Epithelial cell of prostate (primary cell): ENCODE results near the gene CRISP3.

Source experiments
- DNase-seq: peaks from one replicate; pipeline ENCODE4 v3.0.0-alpha.2; 2011; ENCODE audit warnings: low read depth, low spot score
- H3K27ac ChIP-seq: fragments of 450-650 bp; 2 replicates; pipeline ENCODE4 v1.5.1; 2017; ENCODE audit warnings: mild to moderate bottlenecking

The CRISP3 gene

DNA sequence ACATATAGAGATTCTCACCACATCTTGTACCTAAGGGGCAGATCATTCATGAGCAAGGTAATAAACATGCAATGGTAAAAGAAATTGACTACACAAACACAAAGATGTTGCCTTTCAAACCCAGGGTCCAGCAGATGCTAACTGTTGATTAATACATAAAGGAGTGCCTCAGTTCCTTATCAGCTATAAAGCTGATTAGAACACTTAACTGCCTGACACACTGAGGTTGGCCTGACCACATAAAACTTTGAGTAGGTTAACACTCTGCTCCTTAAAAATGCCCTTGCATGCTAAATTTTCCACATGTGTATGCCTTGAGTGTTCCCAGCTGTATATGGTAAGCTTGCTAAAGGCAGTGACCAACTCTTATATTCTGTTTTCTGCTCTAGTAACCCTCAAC, 45.7 kb downstream of the CRISP3 start:
- no peak overlapping the region for H3K27ac ChIP-seq
- DNase-seq, result no peak

DNA sequence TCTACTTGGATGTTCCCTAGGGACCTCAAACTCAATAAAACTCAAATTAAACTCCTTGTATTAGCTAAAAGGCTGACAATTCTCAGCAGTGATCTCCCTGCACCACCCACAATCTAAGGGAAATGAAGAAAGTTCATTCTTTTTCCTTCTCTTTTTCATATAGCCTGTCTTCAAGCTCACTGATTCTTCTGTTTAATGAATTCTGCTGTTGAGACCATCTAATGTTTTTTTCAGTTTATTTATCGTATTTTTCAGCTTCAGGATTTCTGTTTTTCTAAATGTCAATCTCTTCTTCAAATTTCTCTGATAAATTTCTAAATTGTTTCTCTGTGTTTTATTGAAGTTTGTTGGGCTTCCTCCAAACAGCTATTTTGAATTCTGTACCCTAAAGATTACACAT, 50.7 kb downstream of the CRISP3 start:
- H3K27ac ChIP-seq, result no peak overlapping the region
- no peak for DNase-seq

DNA sequence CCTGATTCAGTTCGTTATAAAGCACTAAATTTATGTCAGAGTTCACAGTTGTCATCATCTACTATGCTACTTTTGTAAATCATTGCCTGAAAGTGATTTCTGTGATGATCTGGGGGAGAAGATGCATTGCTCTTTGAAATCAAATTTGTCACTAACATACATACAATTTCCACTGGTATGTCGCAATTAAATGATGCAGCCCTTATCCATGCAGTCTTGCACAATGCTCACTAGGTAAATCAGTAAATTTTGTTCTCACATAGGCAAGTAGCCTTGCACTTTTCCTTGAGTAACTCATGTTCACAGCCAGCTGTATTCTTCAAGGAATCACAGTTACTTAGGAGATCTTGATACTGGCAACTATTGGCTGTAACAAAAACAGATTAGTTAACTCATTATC, 51.7 kb downstream of the CRISP3 start:
- DNase-seq, result no peak
- H3K27ac ChIP-seq, result no peak overlapping the region
